Raji (cell line): ENCODE measurements around the gene ABCA8.

Source experiments
- POLR2A ChIP-seq: IDR thresholded peaks from 2 replicates; pipeline ENCODE4 v1.6.1; 2011; ENCODE audit warnings: low read depth, low read length, control low read depth; ENCODE audit not compliant: insufficient read depth

ABCA8 gene

GRCh38 chr17:68950725-68951124 lies 4.5 kb downstream of the ABCA8 start:
- no peak for TF ChIP-seq POLR2A

GRCh38 chr17:68944435-68945035 lies 10.7 kb downstream of the ABCA8 start:
- no peak for TF ChIP-seq POLR2A

GRCh38 chr17:68943123-68943811 lies 11.9 kb downstream of the ABCA8 start:
- TF ChIP-seq POLR2A: no peak

- no peak for TF ChIP-seq POLR2A
These were observed 12.8 kb downstream of the ABCA8 start for GRCh38 chr17:68942389-68942788.

- no peak for TF ChIP-seq POLR2A
These were observed 13.4 kb downstream of the ABCA8 start for GRCh38 chr17:68941761-68942160.

GRCh38 chr17:68939195-68939594 lies 16.0 kb downstream of the ABCA8 start:
- TF ChIP-seq POLR2A: no peak

- no peak for TF ChIP-seq POLR2A
These were observed 17.2 kb downstream of the ABCA8 start for GRCh38 chr17:68937890-68938514.

GRCh38 chr17:68927516-68927915 lies 27.7 kb downstream of the ABCA8 start:
- no peak for TF ChIP-seq POLR2A

GRCh38 chr17:68924793-68925720 lies 30.1 kb downstream of the ABCA8 start:
- no peak for TF ChIP-seq POLR2A

GRCh38 chr17:68910789-68911431 lies 44.3 kb downstream of the ABCA8 start:
- no peak for TF ChIP-seq POLR2A

- TF ChIP-seq POLR2A: no peak
These were observed 44.9 kb downstream of the ABCA8 start for GRCh38 chr17:68910251-68910705.

- no peak for TF ChIP-seq POLR2A
These were observed 46.1 kb downstream of the ABCA8 start for GRCh38 chr17:68909066-68909465.

GRCh38 chr17:68908045-68908444 lies 47.1 kb downstream of the ABCA8 start:
- no peak for TF ChIP-seq POLR2A

- TF ChIP-seq POLR2A: no peak
These were observed 48.6 kb downstream of the ABCA8 start for GRCh38 chr17:68906638-68907037.

- TF ChIP-seq POLR2A: no peak
These were observed 51.9 kb downstream of the ABCA8 start for GRCh38 chr17:68903286-68903685.

- no peak for TF ChIP-seq POLR2A
These were observed 57.6 kb downstream of the ABCA8 start for GRCh38 chr17:68897557-68897956.
